Measurements from ENCODE around the gene RBFOX2.
A peak's percentile ranks its signal among the peaks of the same experiment; 100 is the strongest.
"Not testable (repeated sequence)": the region's sequence is repeated elsewhere in the genome, so short reads cannot be mapped to it uniquely, and the experiment has no call there.

RBFOX2 gene

GRCh38 chr22:36028646-36029405 is at the start of gene RBFOX2:
TSS of gene RBFOX2 (minus strand) at chr22:36028824. CDS start at chr22:36028425, 399 bp downstream.
- DNase-seq: peak; percentile 50

- no peak for DNase-seq
Measured at GRCh38 chr22:36077271-36077670, 48.6 kb upstream of the RBFOX2 start.

- DNase-seq: no peak
Measured at GRCh38 chr22:36075724-36076123, 47.1 kb upstream of the RBFOX2 start.

GRCh38 chr22:36075230-36075629 is 46.6 kb upstream of the RBFOX2 start:
- DNase-seq: no peak

GRCh38 chr22:36073476-36073875 is 44.9 kb upstream of the RBFOX2 start:
- DNase-seq: no peak

- not testable (repeated sequence) for DNase-seq
Measured at GRCh38 chr22:36070645-36071044, 42.0 kb upstream of the RBFOX2 start.

- no peak for DNase-seq
Measured at GRCh38 chr22:36069368-36069767, 40.7 kb upstream of the RBFOX2 start.

GRCh38 chr22:36068776-36069344 is 40.2 kb upstream of the RBFOX2 start:
- no peak for DNase-seq

GRCh38 chr22:36067235-36067558 is 38.6 kb upstream of the RBFOX2 start:
- DNase-seq: no peak

- DNase-seq: peak; percentile 30
Measured at GRCh38 chr22:36065775-36066544, 37.3 kb upstream of the RBFOX2 start.

- no peak for DNase-seq
Measured at GRCh38 chr22:36065462-36065774, 36.8 kb upstream of the RBFOX2 start.

- DNase-seq: no peak
Measured at GRCh38 chr22:36064358-36064757, 35.7 kb upstream of the RBFOX2 start.

- no peak for DNase-seq
Measured at GRCh38 chr22:36056980-36057379, 28.4 kb upstream of the RBFOX2 start.

- no peak for DNase-seq
Measured at GRCh38 chr22:36055376-36056295, 27.0 kb upstream of the RBFOX2 start.

GRCh38 chr22:36054446-36054845 is 25.8 kb upstream of the RBFOX2 start:
- not testable (repeated sequence) for DNase-seq

GRCh38 chr22:36053242-36054147 is 24.9 kb upstream of the RBFOX2 start:
- DNase-seq: no peak

- no peak for DNase-seq
Measured at GRCh38 chr22:36052505-36052941, 23.9 kb upstream of the RBFOX2 start.

GRCh38 chr22:36049678-36049997 is 21.0 kb upstream of the RBFOX2 start:
- no peak for DNase-seq

GRCh38 chr22:36048911-36049677 is 20.5 kb upstream of the RBFOX2 start:
- DNase-seq: no peak

- DNase-seq: not testable (repeated sequence)
Measured at GRCh38 chr22:36044517-36044916, 15.9 kb upstream of the RBFOX2 start.

GRCh38 chr22:36042240-36042639 is 13.6 kb upstream of the RBFOX2 start:
- no peak for DNase-seq

Data from NCI-H1417 treated with DMSO at 0.1 percent for 48 hours (cell line).